Left lung (tissue), 10 donors: ENCODE measurements around the gene PPP1R13B. TPM values are rescaled to one million over a fixed set of nuclear protein-coding genes. Genes with fewer than 3 reads are reported as not detected.

Source experiments
- ATAC-seq: fragments of 200-7000 bp; cut with Tn5 transposase; one replicate; pipeline ENCODE4 v1.9.1; 2020; ENCODE audit warnings: moderate library complexity
- DNase-seq, 4 donors: peaks; one replicate each; pipeline ENCODE4 v3.0.0-alpha.2; 2013 to 2020
- H3K27ac ChIP-seq, 2 donors: fragments of 200-600 bp; sonication (generic) in 1 of 2; one replicate each; pipeline versions ENCODE4 v1.5.0 to v1.8.0; 2020 to 2021
- H3K27me3 ChIP-seq, 2 donors: fragments of 200-600 bp; sonication (generic) in 1 of 2; one replicate each; pipeline versions ENCODE4 v1.5.0 to v1.8.0; 2020 to 2021
- H3K36me3 ChIP-seq, 2 donors: fragments of 200-600 bp; sonication (generic) in 1 of 2; one replicate each; pipeline versions ENCODE4 v1.5.0 to v1.8.0; 2020 to 2021
- H3K4me1 ChIP-seq, 2 donors: fragments of 200-600 bp; one replicate each; pipeline ENCODE4 v1.8.0; 2021
- H3K4me3 ChIP-seq, 2 donors: fragments of 200-600 bp; sonication (generic) in 1 of 2; one replicate each; pipeline versions ENCODE4 v1.5.0 to v1.8.0; 2020 to 2021; ENCODE audit warnings: mild to moderate bottlenecking in 1 of 2
- H3K9me3 ChIP-seq, 2 donors: fragments of 200-600 bp; sonication (generic) in 1 of 2; one replicate each; pipeline versions ENCODE4 v1.5.0 to v1.8.0; 2020 to 2021
- CTCF ChIP-seq, 2 donors: fragments of 200-600 bp; sonication (generic) in 1 of 2; IDR thresholded peaks; one replicate each; pipeline versions ENCODE4 v1.5.0 to v1.8.0; 2021; ENCODE audit warnings: antibody characterized with exemption in 2 of 2
- intact Hi-C, 2 donors: fragments of 100-400 bp; cut with DNase I; formaldehyde crosslinking; loops; one replicate each; pipeline versions ENCODE4 v1.11.2 to v1.14.2; 2022
- polyA plus RNA-seq, 6 donors: library from polyadenylated mRNA; unstranded; fragments of 120-200 nt; gene quantifications; one replicate each; pipeline ENCODE4 v1.2.1, GENCODE V29; 2013; ENCODE audit not compliant: insufficient read length in 6 of 6
- total RNA-seq, 2 donors: library from RNA; stranded (reverse); fragmentation: NEBNext Ultra II Directional; extraction: Animal tissue kit (Norgen Biotek cat#: 25700); gene quantifications; one replicate each; pipeline ENCODE4 v1.2.1, GENCODE V29; 2021
- donor health status: DM: no; HTN: yes; CAD: no.
- donor health status: DM: no; HTN: no; CAD: no.

PPP1R13B gene
- total and polyA plus RNA-seq, 8 donors: 48.0 to 86.9 (median 61.7) TPM

GRCh38 chr14:103762036-103762435 lies 85.3 kb downstream of the PPP1R13B start:
- no peak for DNase-seq
- no peak for TF ChIP-seq CTCF (IDR thresholded peaks at IDR 0.05)
- H3K4me3 ChIP-seq: no peak overlapping the region
- H3K9me3 ChIP-seq: no peaks in the 10 kb centered on the region
- no peak for ATAC-seq
- H3K36me3 ChIP-seq: peaks cover 0 to 3% of the 10 kb centered on the region in 2 donors
- H3K4me1 ChIP-seq: no peaks in the 10 kb centered on the region
- no peak overlapping the region for H3K27ac ChIP-seq
- no peaks in the 10 kb centered on the region for H3K27me3 ChIP-seq
- intact Hi-C loops: no loop called here

- intact Hi-C loops: no loop called here
- no peaks in the 10 kb centered on the region for H3K27me3 ChIP-seq
- no peak for ATAC-seq
- DNase-seq: no peak
- H3K36me3 ChIP-seq: peaks cover 0 to 7% of the 10 kb centered on the region in 2 donors
- no peak overlapping the region for H3K4me3 ChIP-seq
- H3K27ac ChIP-seq: no peak overlapping the region
- TF ChIP-seq CTCF (IDR thresholded peaks at IDR 0.05): no peak
- H3K4me1 ChIP-seq: no peaks in the 10 kb centered on the region
- H3K9me3 ChIP-seq: no peaks in the 10 kb centered on the region
Measured at GRCh38 chr14:103758059-103758776, 89.2 kb downstream of the PPP1R13B start.

GRCh38 chr14:103755060-103755459 lies 92.3 kb downstream of the PPP1R13B start:
- no peaks in the 10 kb centered on the region for H3K9me3 ChIP-seq
- no peaks in the 10 kb centered on the region for H3K4me1 ChIP-seq
- ATAC-seq (no peak), DNase-seq (no peak)
- TF ChIP-seq CTCF (IDR thresholded peaks at IDR 0.05): no peak
- H3K4me3 ChIP-seq: no peak overlapping the region
- no peaks in the 10 kb centered on the region for H3K27me3 ChIP-seq
- no peak overlapping the region for H3K27ac ChIP-seq
- H3K36me3 ChIP-seq: peaks cover 0 to 27% of the 10 kb centered on the region in 2 donors
- intact Hi-C loops: no loop called here

- no peak for TF ChIP-seq CTCF (IDR thresholded peaks at IDR 0.05)
- H3K27ac ChIP-seq: no peak overlapping the region
- no peak for ATAC-seq
- H3K4me1 ChIP-seq: no peaks in the 10 kb centered on the region
- no peak for DNase-seq
- intact Hi-C loops: no loop called here
- H3K4me3 ChIP-seq: no peak overlapping the region
- no peaks in the 10 kb centered on the region for H3K9me3 ChIP-seq
- H3K36me3 ChIP-seq: peaks cover 0 to 39% of the 10 kb centered on the region in 2 donors
- no peaks in the 10 kb centered on the region for H3K27me3 ChIP-seq
Measured at GRCh38 chr14:103753774-103754173, 93.6 kb downstream of the PPP1R13B start.

- DNase-seq (no peak), ATAC-seq (no peak)
- H3K36me3 ChIP-seq: peaks cover 0 to 69% of the 10 kb centered on the region in 2 donors
Measured at GRCh38 chr14:103749860-103750259, 97.5 kb downstream of the PPP1R13B start.

More at GRCh38 chr14:103749860-103750259, 97.5 kb downstream of the PPP1R13B start:
- H3K4me1 ChIP-seq: no peaks in the 10 kb centered on the region
- H3K27me3 ChIP-seq: no peaks in the 10 kb centered on the region
- intact Hi-C loops: no loop called here
- H3K9me3 ChIP-seq: no peaks in the 10 kb centered on the region
- TF ChIP-seq CTCF (IDR thresholded peaks at IDR 0.05): no peak
- H3K27ac ChIP-seq: no peak overlapping the region
- no peak overlapping the region for H3K4me3 ChIP-seq
